HEK293 (cell line): Measurements from ENCODE around the gene SLC12A4.

Experiments
- CTCF ChIA-PET: fragments of 350-600 bp; formaldehyde crosslinking; extraction: SDS; loops from one replicate; lab custom pipeline; 2021; ENCODE audit warnings: antibody characterized with exemption; lab: Yijun Ruan, JAX
- POLR2A ChIA-PET: fragments of 300-600 bp; formaldehyde crosslinking; extraction: SDS; loops from one replicate; lab custom pipeline; 2020; ENCODE audit warnings: antibody characterized with exemption, inconsistent platforms; lab: Yijun Ruan, JAX
- H3K27ac ChIP-seq: fragments of 200-500 bp; sonication (Bioruptor generic); 2 replicates; pipeline ENCODE4 v1.5.1; 2014; ENCODE audit warnings: low read depth, low read length, control low read depth, inconsistent platforms; ENCODE audit errors: extremely low read depth
- H3K36me3 ChIP-seq, 2 experiments: fragments of 200-500 bp in 1 of 2; sonication (Bioruptor generic) in 1 of 2; 1 replicate in 1 of 2; 2 replicates in 1 of 2; pipeline ENCODE4 v1.5.1; 2014 to 2017; ENCODE audit warnings: inconsistent platforms in 2 of 2, low read length in 2 of 2; ENCODE audit not compliant: control insufficient read depth in 2 of 2, insufficient read depth in 1 of 2
- H3K4me1 ChIP-seq: fragments of 200-500 bp; sonication (Bioruptor generic); 2 replicates; pipeline ENCODE4 v1.5.1; 2014; ENCODE audit warnings: mild to moderate bottlenecking, low read length, inconsistent platforms; ENCODE audit not compliant: control insufficient read depth, insufficient read depth
- H3K4me3 ChIP-seq: 2 replicates; pipeline ENCODE4 v1.5.1; 2011; ENCODE audit warnings: low read depth, mild to moderate bottlenecking, control low read depth, low read length, moderate library complexity
- H3K9me3 ChIP-seq: fragments of 200-500 bp; sonication (Bioruptor generic); 2 replicates; pipeline ENCODE4 v1.5.1; 2014; ENCODE audit warnings: low read depth, low read length, inconsistent platforms; ENCODE audit not compliant: control insufficient read depth, insufficient read depth
- FEZF1 ChIP-seq: fragments of 450-650 bp; formaldehyde crosslinking; IDR thresholded peaks from 2 replicates; pipeline ENCODE4 v1.5.1; 2016; ENCODE audit warnings: missing biosample characterization, missing genetic modification characterization
- GFI1B ChIP-seq: fragments of 450-650 bp; formaldehyde crosslinking; IDR thresholded peaks from 2 replicates; pipeline ENCODE4 v1.5.1; 2016; ENCODE audit warnings: missing biosample characterization, missing genetic modification characterization
- KLF9 ChIP-seq: fragments of 450-650 bp; formaldehyde crosslinking; IDR thresholded peaks from 2 replicates; pipeline ENCODE4 v1.5.1; 2016; ENCODE audit warnings: missing biosample characterization, missing genetic modification characterization, low read depth
- SCRT1 ChIP-seq: fragments of 450-650 bp; formaldehyde crosslinking; IDR thresholded peaks from 2 replicates; pipeline ENCODE4 v1.5.1; 2016; ENCODE audit warnings: missing biosample characterization, missing genetic modification characterization, borderline replicate concordance
- TRIM28 ChIP-seq: IDR thresholded peaks from 2 replicates; pipeline ENCODE4 v1.6.1; 2011; ENCODE audit warnings: low read length, control low read depth, borderline replicate concordance
- ZNF112 ChIP-seq: fragments of 450-650 bp; formaldehyde crosslinking; IDR thresholded peaks from 2 replicates; pipeline ENCODE4 v1.5.0; 2017; ENCODE audit warnings: missing biosample characterization, missing genetic modification characterization
- ZNF221 ChIP-seq: fragments of 450-650 bp; formaldehyde crosslinking; IDR thresholded peaks from 2 replicates; pipeline ENCODE4 v1.5.1; 2017; ENCODE audit warnings: missing biosample characterization, missing genetic modification characterization, borderline replicate concordance
- ZNF473 ChIP-seq: fragments of 450-650 bp; formaldehyde crosslinking; IDR thresholded peaks from 2 replicates; pipeline ENCODE4 v1.5.1; 2017; ENCODE audit warnings: missing biosample characterization, missing genetic modification characterization
- ZNF48 ChIP-seq: fragments of 450-650 bp; formaldehyde crosslinking; IDR thresholded peaks from 2 replicates; pipeline ENCODE4 v1.5.1; 2016; ENCODE audit warnings: missing biosample characterization, missing genetic modification characterization
- ZNF707 ChIP-seq: fragments of 450-650 bp; formaldehyde crosslinking; IDR thresholded peaks from 2 replicates; pipeline ENCODE4 v1.5.1; 2016; ENCODE audit warnings: missing biosample characterization, missing genetic modification characterization
- TF ChIP-seq, protein P1 (sequence below): fragments of 450-650 bp; formaldehyde crosslinking; IDR thresholded peaks from 2 replicates; pipeline ENCODE4 v1.5.1; 2016; ENCODE audit warnings: missing biosample characterization, missing genetic modification characterization
- TF ChIP-seq, protein P2 (sequence below): fragments of 450-650 bp; formaldehyde crosslinking; IDR thresholded peaks from 2 replicates; pipeline ENCODE4 v1.5.1; 2016; ENCODE audit warnings: missing biosample characterization, missing genetic modification characterization
- TF ChIP-seq, protein P3 (sequence below): fragments of 450-650 bp; formaldehyde crosslinking; IDR thresholded peaks from 2 replicates; pipeline ENCODE4 v1.5.1; 2016; ENCODE audit warnings: missing biosample characterization, missing genetic modification characterization
- TF ChIP-seq, protein P4 (sequence below): fragments of 450-650 bp; formaldehyde crosslinking; IDR thresholded peaks from 2 replicates; pipeline ENCODE4 v1.5.1; 2016; ENCODE audit warnings: missing biosample characterization, missing genetic modification characterization
- TF ChIP-seq, protein P5 (sequence below): fragments of 450-650 bp; formaldehyde crosslinking; IDR thresholded peaks from 2 replicates; pipeline ENCODE4 v1.5.1; 2016; ENCODE audit warnings: missing biosample characterization, missing genetic modification characterization, low read depth

SLC12A4 gene

DNA sequence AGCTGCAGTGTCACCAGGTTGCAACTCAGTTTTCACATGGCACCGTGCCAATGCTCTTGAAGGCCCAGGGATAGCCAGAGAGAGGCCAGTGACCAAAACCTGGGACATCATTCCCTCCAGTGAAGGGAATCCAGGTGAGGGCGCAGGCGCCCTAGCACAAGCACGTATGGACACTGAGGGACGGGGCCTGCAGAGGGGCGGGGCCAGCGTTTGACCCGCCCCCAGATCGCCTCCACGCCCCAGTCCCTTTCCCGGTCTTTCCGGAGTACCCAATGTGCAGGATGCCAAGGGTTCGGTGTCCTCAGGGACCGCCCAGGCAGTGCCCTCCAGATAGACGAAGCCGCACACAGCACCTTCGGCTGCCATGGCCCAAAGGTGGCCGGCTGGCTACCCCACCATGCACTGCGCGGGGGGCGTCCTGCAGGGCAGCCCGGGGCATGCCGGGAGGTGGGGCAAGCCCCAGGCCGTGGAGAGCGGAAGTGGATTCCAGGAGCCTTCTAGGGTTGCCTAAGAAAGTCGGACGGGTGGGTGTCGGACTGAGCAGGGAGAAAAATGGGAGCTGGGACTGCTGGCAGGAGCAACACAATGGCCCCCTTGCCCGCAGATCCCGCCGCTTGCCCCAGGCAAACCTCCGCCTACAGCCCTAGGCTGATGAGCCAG, 4.6 kb downstream of the SLC12A4 start:
- ChIA-PET CTCF (interaction anchor here (0.6 kb wide), 1 partner anchor 30 kb away, joined by 3 read pairs; no protein-coding TSS in a partner anchor), POLR2A (interaction anchor here (0.7 to 1.8 kb wide), 3 partner anchors 16 to 59 kb away, joined by 3 to 5 read pairs (median 4); partner anchors contain the start of genes DDX28 and DUS2)
- H3K9me3 ChIP-seq, result no peaks in the 10 kb centered on the region
- H3K4me1 ChIP-seq, result no peaks in the 10 kb centered on the region; the same call in none of the 2 replicates
- no peak overlapping the region for H3K27ac ChIP-seq
- peaks cover 0 to 73% of the 10 kb centered on the region in 2 experiments; a peak in 2 of 3 replicates for H3K36me3 ChIP-seq
- TF ChIP-seq KLF9 (0 out of 2 replicates have a peak, but pooled peaks have one; percentile 36), ZNF112 (tag by site-specific recombination) (no peak)
- no peak overlapping the region for H3K4me3 ChIP-seq

DNA sequence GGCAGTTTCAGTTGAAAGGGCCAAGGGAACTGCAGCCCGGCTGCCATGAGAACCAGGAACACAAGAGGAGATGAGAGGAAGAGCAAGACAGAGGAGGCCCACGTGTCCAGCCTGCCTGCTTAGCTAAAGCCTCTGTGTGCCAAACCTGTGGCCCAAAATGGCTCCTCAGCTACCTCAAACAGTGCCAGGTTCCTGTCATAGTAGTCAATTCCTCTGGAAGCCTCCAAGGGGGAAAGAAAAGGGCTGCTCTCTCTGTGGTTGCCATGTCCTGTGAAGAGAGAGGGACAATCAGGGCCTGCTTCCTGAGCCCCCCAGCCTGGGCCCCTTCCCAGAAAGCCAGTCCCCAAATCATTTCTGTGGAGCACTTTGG, 5.2 kb downstream of the SLC12A4 start:
- Histone ChIP-seq H3K27ac (no peak overlapping the region), H3K36me3 (peaks cover 0 to 78% of the 10 kb centered on the region in 2 experiments; a peak in 2 of 3 replicates), H3K4me3 (no peak overlapping the region), H3K9me3 (no peaks in the 10 kb centered on the region), H3K4me1 (no peaks in the 10 kb centered on the region; the same call in none of the 2 replicates)
- ChIA-PET CTCF (interaction anchor here (1.1 kb wide), 1 partner anchor 77 kb away, joined by 4 read pairs; no protein-coding TSS in a partner anchor), POLR2A (interaction anchor here (0.6 to 1.8 kb wide), 3 partner anchors 28 to 357 kb away, joined by 4 to 6 read pairs (median 5); partner anchors contain the start of genes DDX28 and DUS2)
- no peak for TF ChIP-seq FEZF1 (tag by site-specific recombination)
- TF ChIP-seq ZNF707, result no peak
- TF ChIP-seq, protein P1, sequence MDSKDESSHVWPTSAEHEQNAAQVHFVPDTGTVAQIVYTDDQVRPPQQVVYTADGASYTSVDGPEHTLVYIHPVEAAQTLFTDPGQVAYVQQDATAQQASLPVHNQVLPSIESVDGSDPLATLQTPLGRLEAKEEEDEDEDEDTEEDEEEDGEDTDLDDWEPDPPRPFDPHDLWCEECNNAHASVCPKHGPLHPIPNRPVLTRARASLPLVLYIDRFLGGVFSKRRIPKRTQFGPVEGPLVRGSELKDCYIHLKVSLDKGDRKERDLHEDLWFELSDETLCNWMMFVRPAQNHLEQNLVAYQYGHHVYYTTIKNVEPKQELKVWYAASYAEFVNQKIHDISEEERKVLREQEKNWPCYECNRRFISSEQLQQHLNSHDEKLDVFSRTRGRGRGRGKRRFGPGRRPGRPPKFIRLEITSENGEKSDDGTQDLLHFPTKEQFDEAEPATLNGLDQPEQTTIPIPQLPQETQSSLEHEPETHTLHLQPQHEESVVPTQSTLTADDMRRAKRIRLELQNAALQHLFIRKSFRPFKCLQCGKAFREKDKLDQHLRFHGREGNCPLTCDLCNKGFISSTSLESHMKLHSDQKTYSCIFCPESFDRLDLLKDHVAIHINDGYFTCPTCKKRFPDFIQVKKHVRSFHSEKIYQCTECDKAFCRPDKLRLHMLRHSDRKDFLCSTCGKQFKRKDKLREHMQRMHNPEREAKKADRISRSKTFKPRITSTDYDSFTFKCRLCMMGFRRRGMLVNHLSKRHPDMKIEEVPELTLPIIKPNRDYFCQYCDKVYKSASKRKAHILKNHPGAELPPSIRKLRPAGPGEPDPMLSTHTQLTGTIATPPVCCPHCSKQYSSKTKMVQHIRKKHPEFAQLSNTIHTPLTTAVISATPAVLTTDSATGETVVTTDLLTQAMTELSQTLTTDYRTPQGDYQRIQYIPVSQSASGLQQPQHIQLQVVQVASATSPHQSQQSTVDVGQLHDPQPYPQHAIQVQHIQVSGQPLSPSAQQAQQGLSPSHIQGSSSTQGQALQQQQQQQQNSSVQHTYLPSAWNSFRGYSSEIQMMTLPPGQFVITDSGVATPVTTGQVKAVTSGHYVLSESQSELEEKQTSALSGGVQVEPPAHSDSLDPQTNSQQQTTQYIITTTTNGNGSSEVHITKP, result no peak
- TF ChIP-seq ZNF221 (tag by site-specific recombination), result no peak
- no peak for TF ChIP-seq TRIM28
- TF ChIP-seq SCRT1, result no peak
- TF ChIP-seq, protein P2, sequence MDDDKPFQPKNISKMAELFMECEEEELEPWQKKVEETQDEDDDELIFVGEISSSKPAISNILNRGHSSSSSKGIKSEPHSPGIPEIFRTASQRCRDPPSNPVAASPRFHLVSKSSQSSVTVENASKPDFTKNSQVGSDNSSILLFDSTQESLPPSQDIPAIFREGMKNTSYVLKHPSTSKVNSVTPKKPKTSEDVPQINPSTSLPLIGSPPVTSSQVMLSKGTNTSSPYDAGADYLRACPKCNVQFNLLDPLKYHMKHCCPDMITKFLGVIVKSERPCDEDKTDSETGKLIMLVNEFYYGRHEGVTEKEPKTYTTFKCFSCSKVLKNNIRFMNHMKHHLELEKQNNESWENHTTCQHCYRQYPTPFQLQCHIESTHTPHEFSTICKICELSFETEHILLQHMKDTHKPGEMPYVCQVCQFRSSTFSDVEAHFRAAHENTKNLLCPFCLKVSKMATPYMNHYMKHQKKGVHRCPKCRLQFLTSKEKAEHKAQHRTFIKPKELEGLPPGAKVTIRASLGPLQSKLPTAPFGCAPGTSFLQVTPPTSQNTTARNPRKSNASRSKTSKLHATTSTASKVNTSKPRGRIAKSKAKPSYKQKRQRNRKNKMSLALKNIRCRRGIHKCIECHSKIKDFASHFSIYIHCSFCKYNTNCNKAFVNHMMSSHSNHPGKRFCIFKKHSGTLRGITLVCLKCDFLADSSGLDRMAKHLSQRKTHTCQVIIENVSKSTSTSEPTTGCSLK (tag by site-specific recombination), result no peak
- TF ChIP-seq, protein P3, sequence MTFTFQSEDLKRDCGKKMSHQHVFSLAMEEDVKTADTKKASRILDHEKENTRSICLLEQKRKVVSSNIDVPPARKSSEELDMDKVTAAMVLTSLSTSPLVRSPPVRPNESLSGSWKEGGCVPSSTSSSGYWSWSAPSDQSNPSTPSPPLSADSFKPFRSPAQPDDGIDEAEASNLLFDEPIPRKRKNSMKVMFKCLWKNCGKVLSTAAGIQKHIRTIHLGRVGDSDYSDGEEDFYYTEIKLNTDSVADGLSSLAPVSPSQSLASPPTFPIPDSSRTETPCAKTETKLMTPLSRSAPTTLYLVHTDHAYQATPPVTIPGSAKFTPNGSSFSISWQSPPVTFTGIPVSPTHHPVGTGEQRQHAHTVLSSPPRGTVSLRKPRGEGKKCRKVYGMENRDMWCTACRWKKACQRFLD (tag by site-specific recombination), result no peak
- no peak for TF ChIP-seq GFI1B (tag by site-specific recombination)
- TF ChIP-seq, protein P4, sequence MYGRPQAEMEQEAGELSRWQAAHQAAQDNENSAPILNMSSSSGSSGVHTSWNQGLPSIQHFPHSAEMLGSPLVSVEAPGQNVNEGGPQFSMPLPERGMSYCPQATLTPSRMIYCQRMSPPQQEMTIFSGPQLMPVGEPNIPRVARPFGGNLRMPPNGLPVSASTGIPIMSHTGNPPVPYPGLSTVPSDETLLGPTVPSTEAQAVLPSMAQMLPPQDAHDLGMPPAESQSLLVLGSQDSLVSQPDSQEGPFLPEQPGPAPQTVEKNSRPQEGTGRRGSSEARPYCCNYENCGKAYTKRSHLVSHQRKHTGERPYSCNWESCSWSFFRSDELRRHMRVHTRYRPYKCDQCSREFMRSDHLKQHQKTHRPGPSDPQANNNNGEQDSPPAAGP (tag by site-specific recombination), result no peak
- no peak for TF ChIP-seq ZNF473 (tag by site-specific recombination)
- TF ChIP-seq, protein P5, sequence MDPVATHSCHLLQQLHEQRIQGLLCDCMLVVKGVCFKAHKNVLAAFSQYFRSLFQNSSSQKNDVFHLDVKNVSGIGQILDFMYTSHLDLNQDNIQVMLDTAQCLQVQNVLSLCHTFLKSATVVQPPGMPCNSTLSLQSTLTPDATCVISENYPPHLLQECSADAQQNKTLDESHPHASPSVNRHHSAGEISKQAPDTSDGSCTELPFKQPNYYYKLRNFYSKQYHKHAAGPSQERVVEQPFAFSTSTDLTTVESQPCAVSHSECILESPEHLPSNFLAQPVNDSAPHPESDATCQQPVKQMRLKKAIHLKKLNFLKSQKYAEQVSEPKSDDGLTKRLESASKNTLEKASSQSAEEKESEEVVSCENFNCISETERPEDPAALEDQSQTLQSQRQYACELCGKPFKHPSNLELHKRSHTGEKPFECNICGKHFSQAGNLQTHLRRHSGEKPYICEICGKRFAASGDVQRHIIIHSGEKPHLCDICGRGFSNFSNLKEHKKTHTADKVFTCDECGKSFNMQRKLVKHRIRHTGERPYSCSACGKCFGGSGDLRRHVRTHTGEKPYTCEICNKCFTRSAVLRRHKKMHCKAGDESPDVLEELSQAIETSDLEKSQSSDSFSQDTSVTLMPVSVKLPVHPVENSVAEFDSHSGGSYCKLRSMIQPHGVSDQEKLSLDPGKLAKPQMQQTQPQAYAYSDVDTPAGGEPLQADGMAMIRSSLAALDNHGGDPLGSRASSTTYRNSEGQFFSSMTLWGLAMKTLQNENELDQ (tag by site-specific recombination), result no peak
- no peak for TF ChIP-seq ZNF48 (tag by site-specific recombination)
